CD4-positive, alpha-beta T cell treated with Interleukin-17A for 1 hour (primary cell): ENCODE measurements around the gene GPRIN1.
"Not testable (repeated sequence)": the region's sequence is repeated elsewhere in the genome, so short reads cannot be mapped to it uniquely, and the experiment has no call there.

Experiments used
- DNase-seq: peaks from one replicate; pipeline ENCODE4 v3.0.0-alpha.2; 2020

Gene GPRIN1

DNA sequence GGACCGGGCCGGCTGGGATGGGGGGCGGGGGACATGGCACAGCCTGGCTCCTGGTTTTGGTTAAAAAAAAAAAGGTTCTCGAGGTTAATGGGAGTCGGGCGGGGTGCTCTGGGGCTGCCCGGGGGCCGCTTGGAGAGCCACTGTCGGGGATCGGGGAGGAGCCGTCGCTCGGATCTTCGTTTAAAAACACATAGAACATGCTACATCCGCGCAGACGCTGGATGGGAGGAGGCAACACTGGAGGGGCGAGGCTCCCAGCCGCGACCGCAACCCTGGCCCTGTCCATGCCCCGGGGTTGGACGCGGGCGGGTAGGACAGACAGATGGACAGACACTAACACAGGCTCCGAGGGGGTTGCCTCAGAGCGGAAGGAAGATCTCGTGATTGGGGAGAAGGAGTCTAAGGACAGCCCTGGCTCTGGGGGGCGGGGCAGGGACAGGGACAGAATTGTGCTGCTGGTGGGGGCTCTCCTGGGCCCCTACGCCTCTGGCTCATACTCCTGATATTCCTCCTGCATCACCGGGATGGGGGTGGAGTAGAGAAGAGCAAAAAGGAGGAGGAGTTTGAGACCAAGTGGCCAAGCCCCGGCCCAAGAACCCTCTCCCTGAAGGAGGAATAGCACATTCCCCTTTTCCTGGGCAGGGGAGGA, 10.5 kb upstream of the GPRIN1 start:
- peak; percentile 9 for DNase-seq

- DNase-seq: no peak
Measured at GRCh38 chr5:176619569-176620332, 9.8 kb upstream of the GPRIN1 start.

DNA sequence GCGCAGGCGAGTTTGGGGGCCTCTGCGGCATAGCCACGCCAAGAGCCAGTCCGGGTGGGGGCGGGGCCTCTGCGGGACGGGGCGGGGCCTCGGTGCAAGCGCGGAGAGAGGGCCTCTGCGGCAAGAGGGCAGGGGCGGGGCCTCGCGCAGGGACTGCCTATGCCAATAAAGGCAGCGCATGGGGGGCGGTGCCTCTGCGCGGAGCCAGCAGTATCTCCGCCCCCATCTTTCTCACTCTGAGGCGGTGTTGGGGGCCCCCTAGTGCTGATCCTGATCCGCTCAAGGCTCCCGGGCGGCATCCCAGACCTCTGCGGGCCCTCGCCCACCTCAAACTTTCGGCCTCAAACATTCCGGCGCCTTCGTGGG, 9.2 kb upstream of the GPRIN1 start:
- DNase-seq: peak; percentile 84

DNA sequence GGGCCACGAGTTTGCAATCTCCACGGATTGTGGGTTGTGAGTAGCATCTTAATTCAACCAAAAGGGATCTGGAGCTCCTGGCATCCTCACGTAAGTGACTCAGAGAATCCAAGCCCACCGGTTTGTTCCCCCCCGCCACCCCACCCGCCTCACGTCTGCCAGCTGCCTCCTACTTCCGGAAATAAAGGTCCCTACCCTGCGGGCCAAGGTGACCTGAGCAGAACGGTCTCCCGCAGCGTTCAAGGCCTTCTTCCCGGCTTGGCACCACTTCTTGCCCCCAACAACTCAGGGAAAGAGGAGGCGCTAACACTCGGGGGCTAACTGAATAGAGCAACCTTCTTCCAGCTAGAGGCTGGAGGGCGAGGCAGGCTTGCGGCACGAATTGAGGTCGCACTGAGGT, 8.8 kb upstream of the GPRIN1 start:
- DNase-seq: no peak

DNA sequence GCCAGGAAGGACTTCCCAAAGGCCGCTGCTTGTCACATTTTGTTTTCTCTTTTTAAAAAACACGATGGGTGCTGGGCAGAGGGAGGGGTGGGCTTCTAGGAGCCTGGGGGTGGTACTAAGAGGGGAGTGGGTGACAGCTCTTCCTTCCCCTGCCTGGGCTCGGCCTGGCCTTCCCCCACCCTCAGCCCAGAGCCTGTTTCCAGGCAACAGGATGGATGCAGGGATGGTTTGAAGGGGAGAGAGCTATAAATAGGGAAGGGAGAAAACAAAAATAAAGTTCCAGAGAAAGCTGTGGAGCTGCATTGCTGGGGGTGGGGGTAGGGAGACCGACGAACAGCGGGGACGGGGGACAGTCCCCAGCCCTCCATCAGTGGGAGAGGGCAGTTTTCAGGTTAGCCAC, 6.6 kb upstream of the GPRIN1 start:
- DNase-seq: no peak

- no peak for DNase-seq
Measured at GRCh38 chr5:176614805-176615478, 5.0 kb upstream of the GPRIN1 start.

DNA sequence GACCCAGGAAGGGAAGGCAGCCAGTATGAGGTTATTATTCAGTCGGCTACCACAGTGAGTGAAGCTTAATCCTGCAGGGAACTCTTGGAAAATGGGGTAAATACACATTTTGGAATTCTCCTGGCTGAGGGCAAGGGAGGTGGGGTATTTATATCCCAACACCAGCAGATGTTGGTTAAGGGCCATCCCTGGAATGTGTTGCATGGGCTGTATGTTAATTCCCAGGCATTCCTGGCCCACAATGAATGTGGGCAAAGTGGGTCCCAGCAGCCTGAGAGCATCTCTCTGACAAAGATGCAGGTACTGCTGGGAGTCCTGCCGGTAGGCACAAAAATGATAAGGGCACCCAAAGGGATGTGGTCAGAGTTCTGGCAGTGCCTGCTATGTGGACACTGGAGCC, 2.9 kb upstream of the GPRIN1 start:
- DNase-seq: no peak

- DNase-seq: no peak
Measured at GRCh38 chr5:176612008-176612407, 2.1 kb upstream of the GPRIN1 start.

GRCh38 chr5:176611435-176611834, 1.5 kb upstream of the GPRIN1 start:
- peak; percentile 57 for DNase-seq

DNA sequence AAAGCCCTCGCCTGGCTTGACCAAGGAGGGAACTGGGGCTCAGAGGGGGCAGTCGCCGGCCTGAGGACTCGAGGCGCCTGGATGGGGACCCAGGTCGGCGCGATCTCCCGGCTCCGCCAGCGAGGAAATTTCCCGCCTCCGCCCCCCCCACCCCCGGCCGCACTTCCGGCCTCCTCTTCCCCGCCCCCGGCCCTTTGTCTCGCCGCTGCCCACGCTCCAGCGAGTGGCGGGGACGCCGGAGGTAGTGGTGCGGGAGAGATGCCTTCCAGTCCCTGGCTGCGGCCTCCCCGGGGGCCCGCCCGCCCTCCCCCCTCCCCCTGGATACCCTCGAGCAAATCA, 448 bp upstream of the GPRIN1 start:
- no peak for DNase-seq

GRCh38 chr5:176608937-176609723, 826 bp downstream of the GPRIN1 start:
- no peak for DNase-seq

- no peak for DNase-seq
Measured at GRCh38 chr5:176608142-176608705, 1.7 kb downstream of the GPRIN1 start.

DNA sequence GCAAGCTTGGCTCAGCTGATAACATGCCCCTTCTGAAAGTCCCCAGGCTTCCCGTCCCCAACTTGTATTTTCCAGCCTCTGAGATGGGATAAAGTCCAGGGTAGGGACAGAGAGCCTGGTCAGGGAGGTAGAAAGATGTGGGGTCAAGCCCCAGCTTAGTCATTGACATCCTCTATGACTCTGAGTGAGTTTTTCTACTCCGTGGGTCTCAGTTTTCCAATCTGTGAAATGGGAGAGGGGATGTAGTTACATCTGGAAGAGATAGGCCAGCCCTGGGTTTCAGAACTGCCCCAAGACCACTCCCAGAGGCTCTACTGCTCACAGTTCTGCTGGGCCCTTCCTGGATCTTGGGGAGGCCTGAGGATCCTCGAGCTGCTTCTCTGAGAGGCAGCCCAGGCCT, 3.1 kb downstream of the GPRIN1 start:
- DNase-seq: no peak

DNA sequence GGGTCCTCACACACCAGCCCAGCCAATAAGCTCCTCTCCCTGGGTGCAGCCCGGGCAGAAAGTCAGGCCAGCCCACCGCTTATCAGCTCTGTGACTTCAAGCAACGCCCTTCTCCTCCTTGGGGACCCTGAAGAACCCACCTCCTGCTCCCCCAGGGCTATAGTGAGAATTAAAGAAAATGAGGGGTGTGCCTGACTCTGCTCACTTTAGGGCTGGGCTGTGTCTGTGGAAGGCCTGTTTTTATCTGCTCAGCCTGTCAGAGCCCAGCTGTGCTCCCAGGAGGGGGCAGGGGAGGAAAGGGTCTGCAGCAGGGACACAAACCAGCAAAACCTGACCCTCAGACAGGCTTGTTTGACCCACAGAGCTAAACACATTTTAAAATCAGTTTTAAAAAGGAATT, 3.9 kb downstream of the GPRIN1 start:
- no peak for DNase-seq

GRCh38 chr5:176603091-176603490, 6.9 kb downstream of the GPRIN1 start:
- no peak for DNase-seq

DNA sequence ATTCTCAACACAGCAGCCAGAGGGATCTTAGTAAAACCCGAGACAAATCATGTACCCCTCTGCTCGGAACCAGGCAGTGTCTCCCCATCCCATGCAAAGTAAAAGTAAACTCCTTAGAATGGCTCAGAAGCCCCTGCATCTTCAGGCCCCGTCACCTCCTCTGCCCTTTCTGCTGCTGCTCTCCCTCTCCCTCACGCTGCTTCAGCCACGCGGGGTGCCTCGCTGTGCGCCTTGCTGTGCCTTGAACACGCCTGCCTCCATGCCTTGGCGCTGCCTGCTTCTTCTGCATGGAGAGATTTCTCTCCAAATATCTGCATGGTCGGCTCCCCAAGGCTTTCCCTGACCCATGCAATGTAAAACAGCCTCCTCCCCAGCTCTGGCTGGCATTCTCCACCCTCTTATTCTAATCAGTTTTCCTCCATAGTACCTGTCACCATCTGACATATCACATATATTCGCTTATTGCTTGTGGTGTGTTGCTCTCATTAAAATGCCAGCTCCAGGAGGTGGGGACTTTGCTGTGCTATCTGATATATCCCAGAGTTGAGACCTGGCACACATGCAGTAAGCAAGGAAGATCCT, 8.0 kb downstream of the GPRIN1 start:
- no peak for DNase-seq

DNA sequence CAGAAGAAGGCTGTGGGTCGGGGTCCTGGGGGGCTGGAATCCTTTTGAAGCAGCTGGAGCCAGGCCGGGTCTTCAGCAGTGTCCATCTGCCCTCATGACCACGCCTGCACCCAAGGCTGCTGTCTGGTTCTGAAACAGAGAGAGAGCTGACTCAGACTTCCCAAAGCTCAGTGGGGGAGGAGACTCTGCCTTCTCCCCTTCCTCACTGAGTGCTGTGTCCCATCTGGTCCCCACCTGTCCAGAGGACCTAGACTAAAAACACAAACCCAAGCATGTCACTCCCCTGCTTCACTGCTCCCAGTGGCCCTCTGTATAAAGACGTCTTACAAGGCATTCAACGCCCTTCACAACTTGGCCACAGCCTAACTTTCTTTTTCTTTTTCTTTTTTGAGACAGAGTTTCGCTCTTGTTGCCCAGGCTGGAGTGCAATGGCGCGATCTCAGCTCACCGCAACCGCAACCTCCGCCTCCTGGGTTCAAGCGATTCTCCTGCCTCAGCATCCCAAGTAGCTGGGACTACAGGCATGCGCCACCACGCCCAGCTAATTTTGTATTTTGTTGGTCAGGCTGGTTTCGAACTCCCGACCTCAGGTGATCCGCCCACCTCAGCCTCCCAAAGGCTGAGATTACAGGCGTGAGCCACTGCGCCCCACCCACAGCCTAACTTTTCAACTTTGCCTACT, 10.1 kb downstream of the GPRIN1 start:
- not testable (repeated sequence) for DNase-seq

- DNase-seq: no peak
Measured at GRCh38 chr5:176597417-176598389, 12.3 kb downstream of the GPRIN1 start.

DNA sequence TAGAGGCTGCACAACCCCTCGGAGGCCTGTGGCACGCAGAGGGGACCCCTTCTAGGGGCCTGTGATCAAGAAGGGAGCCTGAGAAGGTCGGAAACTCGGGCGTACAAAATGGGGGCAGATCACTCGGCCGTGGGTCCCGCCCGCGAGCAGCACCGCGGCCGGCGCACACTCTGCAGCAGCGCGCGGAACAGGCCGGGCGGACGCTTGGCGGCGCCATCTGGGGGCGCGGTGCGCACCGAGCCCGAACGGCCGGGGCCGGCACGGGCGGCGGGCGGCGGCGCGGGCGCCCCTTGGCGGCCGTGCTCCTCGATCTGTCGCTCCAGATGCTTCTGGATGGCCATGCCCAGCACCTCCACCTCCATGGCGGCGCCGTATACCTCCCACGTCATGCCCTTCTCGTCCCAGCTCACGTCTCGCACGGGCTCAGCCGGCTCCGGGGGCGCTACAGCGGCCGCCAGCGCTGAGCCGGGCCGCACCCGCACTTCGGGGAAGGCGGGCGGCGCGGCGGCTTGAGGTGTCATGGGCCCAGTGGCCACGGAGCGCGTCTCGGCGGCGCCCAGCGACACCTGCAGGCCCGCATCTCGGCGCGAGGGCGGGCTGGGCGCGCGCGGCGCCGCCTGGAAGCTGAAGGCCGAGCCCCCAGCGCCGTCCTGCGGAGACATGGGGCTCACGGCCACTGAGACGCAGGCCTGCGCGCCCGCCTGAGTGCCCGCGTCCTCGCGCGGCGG, 13.1 kb downstream of the GPRIN1 start:
- peak; percentile 79 for DNase-seq

DNA sequence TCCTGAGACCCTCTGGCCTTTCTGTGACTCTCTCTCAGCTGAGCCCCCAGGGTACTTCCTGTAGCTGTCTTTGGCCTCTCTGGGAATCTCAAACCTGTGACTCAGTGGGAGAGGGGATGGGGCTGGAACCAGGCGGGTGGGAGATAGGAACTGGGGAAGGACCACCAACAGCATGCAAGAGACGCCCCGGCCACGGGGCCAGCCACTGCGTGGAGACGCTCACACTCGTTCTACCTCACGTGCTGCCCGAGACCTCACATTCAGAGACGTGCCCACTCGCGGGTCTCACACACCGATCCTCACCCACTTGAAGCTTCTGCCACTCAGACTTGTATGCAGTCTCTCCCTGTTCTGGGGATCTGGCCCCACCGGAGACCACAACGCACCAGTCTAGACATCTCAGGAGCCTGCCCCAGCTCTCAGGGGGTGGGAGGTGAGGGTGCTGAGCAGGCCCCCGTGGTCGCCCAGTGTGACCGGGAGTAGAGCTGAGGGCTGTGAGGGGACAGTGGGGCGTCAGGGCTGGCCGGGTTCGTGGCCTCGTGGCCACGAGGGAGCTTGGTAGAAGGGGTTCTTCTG, 13.8 kb downstream of the GPRIN1 start:
- no peak for DNase-seq
